H1 (cell line): ENCODE results near the gene PRCP. TPM values are rescaled to one million over a fixed set of nuclear protein-coding genes. Genes with fewer than 3 reads are reported as not detected.

ENCODE experiments used
- CTCF ChIA-PET: fragments of 300-600 bp; sonication (Branson Sonifier 250); formaldehyde crosslinking; loops from one replicate; lab custom pipeline; 2021; ENCODE audit not compliant: partially characterized antibody; lab: Charles Lee
- POLR2A ChIA-PET: fragments of 300-600 bp; sonication (Branson Sonifier 250); formaldehyde crosslinking; loops from one replicate; lab custom pipeline; 2021; ENCODE audit warnings: inconsistent platforms; ENCODE audit not compliant: partially characterized antibody; lab: Charles Lee
- DNase-seq, 2 experiments: peaks; one replicate each; pipeline versions ENCODE4 v3.0.0 to v3.0.0-alpha.2; 2010 to 2022; ENCODE audit warnings: low spot score in 2 of 2, low read depth in 1 of 2, mixed read lengths in 1 of 2
- FAIRE-seq: peaks from 2 replicates; lab custom pipeline; 2011; peaks lifted over from hg19 to GRCh38; lab: Jason Lieb, UNC
- H2AFZ ChIP-seq: 2 replicates; pipeline ENCODE4 v1.8.1; 2012; ENCODE audit warnings: low read length, inconsistent platforms
- H2AK5ac ChIP-seq: 2 replicates; pipeline ENCODE4 v1.6.1; 2013; ENCODE audit warnings: low read depth, low read length
- H2BK120ac ChIP-seq: replicated peaks from 2 replicates; pipeline ENCODE3; 2013; ENCODE audit warnings: low read depth, low read length, inconsistent platforms
- H2BK12ac ChIP-seq: 2 replicates; pipeline ENCODE4 v1.6.1; 2013; ENCODE audit warnings: low read depth, low read length
- H2BK15ac ChIP-seq: 2 replicates; pipeline ENCODE4 v1.6.1; 2013; ENCODE audit warnings: low read length
- H2BK20ac ChIP-seq: 2 replicates; pipeline ENCODE4 v1.6.1; 2013; ENCODE audit warnings: low read length
- H2BK5ac ChIP-seq: 2 replicates; pipeline ENCODE4 v1.6.1; 2013; ENCODE audit warnings: low read depth, low read length
- H3K14ac ChIP-seq: 2 replicates; pipeline ENCODE4 v1.6.1; 2013; ENCODE audit warnings: inconsistent platforms; ENCODE audit not compliant: insufficient read length
- H3K18ac ChIP-seq: 2 replicates; pipeline ENCODE4 v1.6.1; 2013; ENCODE audit warnings: low read length; ENCODE audit errors: extremely low read depth
- H3K23ac ChIP-seq: 2 replicates; pipeline ENCODE4 v1.6.1; 2013; ENCODE audit warnings: inconsistent platforms; ENCODE audit not compliant: insufficient read length
- H3K23me2 ChIP-seq: 2 replicates; pipeline ENCODE4 v1.6.1; 2013; ENCODE audit warnings: low read depth, low read length
- H3K27ac ChIP-seq: 2 replicates; pipeline ENCODE4 v1.6.1; 2011; ENCODE audit warnings: low read depth, low read length, inconsistent platforms
- H3K27me3 ChIP-seq, 4 experiments: replicated peaks in 1 of 4; 1 replicate in 1 of 4; 2 replicates in 3 of 4; pipeline versions ENCODE4 v1.6.1 to v1.8.1; 2011 to 2013; ENCODE audit warnings: low read length in 3 of 4, mild to moderate bottlenecking in 3 of 4, inconsistent platforms in 2 of 4, mixed read lengths in 2 of 4, moderate library complexity in 1 of 4; ENCODE audit not compliant: control insufficient read depth in 3 of 4, insufficient read depth in 3 of 4; ENCODE audit errors: extremely low read depth in 1 of 4
- H3K36me3 ChIP-seq, 4 experiments: 2 replicates each; pipeline versions ENCODE4 v1.6.1 to v1.8.1; 2011 to 2013; ENCODE audit warnings: mild to moderate bottlenecking in 4 of 4, low read length in 3 of 4, moderate library complexity in 2 of 4, control low read depth in 1 of 4, inconsistent platforms in 1 of 4; ENCODE audit not compliant: insufficient read depth in 4 of 4, control insufficient read depth in 2 of 4
- H3K4ac ChIP-seq: replicated peaks from 2 replicates; pipeline ENCODE3; 2013; ENCODE audit warnings: low read length, low read depth, mixed read lengths, inconsistent platforms; ENCODE audit not compliant: insufficient read length
- H3K4me1 ChIP-seq, 4 experiments: replicated peaks in 1 of 4; 1 replicate in 1 of 4; 2 replicates in 3 of 4; pipeline versions ENCODE4 v1.6.1 to v1.8.1; 2011 to 2013; ENCODE audit warnings: low read length in 3 of 4, inconsistent platforms in 2 of 4, mixed read lengths in 1 of 4; ENCODE audit not compliant: insufficient read depth in 4 of 4, control insufficient read depth in 3 of 4
- H3K4me2 ChIP-seq, 2 experiments: 2 replicates each; pipeline versions ENCODE4 v1.6.1 to v1.8.1; 2011 to 2013; ENCODE audit warnings: low read depth in 2 of 2, low read length in 2 of 2, control low read depth in 1 of 2, inconsistent platforms in 1 of 2, mild to moderate bottlenecking in 1 of 2; ENCODE audit not compliant: insufficient read depth in 1 of 2
- H3K4me3 ChIP-seq, 4 experiments: fragments of 200-600, 300-600 bp in 1 of 4; sonication (generic), shearing (Covaris generic), sonication (Bioruptor Twin) in 1 of 4; 2 replicates each; pipeline versions ENCODE4 v1.5.1 to v1.8.1; 2011 to 2016; ENCODE audit warnings: low read length in 4 of 4, low read depth in 3 of 4, control low read depth in 2 of 4, inconsistent platforms in 2 of 4, mild to moderate bottlenecking in 2 of 4, mixed read lengths in 1 of 4, moderate library complexity in 1 of 4; ENCODE audit not compliant: insufficient read depth in 2 of 4; ENCODE audit errors: extremely low read depth in 1 of 4
- H3K56ac ChIP-seq: replicated peaks from 2 replicates; pipeline ENCODE3; 2013; ENCODE audit warnings: low read depth, mild to moderate bottlenecking, mixed read lengths, low read length, inconsistent platforms; ENCODE audit not compliant: insufficient read length
- H3K79me1 ChIP-seq: 2 replicates; pipeline ENCODE4 v1.6.1; 2013; ENCODE audit warnings: low read depth, low read length, control low read depth
- H3K79me2 ChIP-seq, 2 experiments: 2 replicates each; pipeline versions ENCODE4 v1.6.1 to v1.8.1; 2012 to 2013; ENCODE audit warnings: low read length in 2 of 2, mild to moderate bottlenecking in 2 of 2, inconsistent platforms in 1 of 2; ENCODE audit not compliant: insufficient read depth in 2 of 2, control insufficient read depth in 1 of 2
- H3K9ac ChIP-seq, 4 experiments: replicated peaks in 1 of 4; 1 replicate in 1 of 4; 2 replicates in 3 of 4; pipeline versions ENCODE4 v1.6.1 to v1.8.1; 2011 to 2013; ENCODE audit warnings: low read depth in 3 of 4, low read length in 3 of 4, control low read depth in 2 of 4, mild to moderate bottlenecking in 2 of 4, moderate library complexity in 2 of 4, inconsistent platforms in 1 of 4; ENCODE audit errors: extremely low read depth in 1 of 4
- H3K9me3 ChIP-seq, 2 experiments: 2 replicates each; pipeline versions ENCODE4 v1.6.1 to v1.8.1; 2012 to 2013; ENCODE audit warnings: mild to moderate bottlenecking in 2 of 2, moderate library complexity in 2 of 2, control low read depth in 1 of 2, inconsistent platforms in 1 of 2, low read depth in 1 of 2, low read length in 1 of 2, mixed read lengths in 1 of 2; ENCODE audit not compliant: insufficient read depth in 2 of 2
- H4K20me1 ChIP-seq, 2 experiments: replicated peaks in 1 of 2; 2 replicates each; pipeline versions ENCODE3 to v1.8.1; 2011 to 2013; ENCODE audit warnings: inconsistent platforms in 2 of 2, low read length in 2 of 2, mild to moderate bottlenecking in 1 of 2; ENCODE audit not compliant: insufficient read depth in 2 of 2, control insufficient read depth in 1 of 2
- H4K5ac ChIP-seq: 2 replicates; pipeline ENCODE4 v1.6.1; 2013; ENCODE audit warnings: low read length, low read depth, mixed read lengths, inconsistent platforms; ENCODE audit not compliant: insufficient read length
- H4K8ac ChIP-seq: 2 replicates; pipeline ENCODE4 v1.8.0; 2013; ENCODE audit warnings: mild to moderate bottlenecking, moderate library complexity, low read length, inconsistent platforms; ENCODE audit not compliant: insufficient read depth; ENCODE audit errors: extremely low read depth
- H4K91ac ChIP-seq: replicated peaks from 2 replicates; pipeline ENCODE3; 2013; ENCODE audit warnings: low read length, mixed read lengths, inconsistent platforms; ENCODE audit not compliant: insufficient read length
- ATF2 ChIP-seq: IDR thresholded peaks from 2 replicates; pipeline ENCODE4 v1.6.1; 2012; ENCODE audit warnings: low read length, inconsistent platforms
- NRF1 ChIP-seq: IDR thresholded peaks from 2 replicates; pipeline ENCODE4 v1.6.1; 2011; ENCODE audit warnings: mild to moderate bottlenecking, low read depth, low read length, improper control_type of control experiment
- PHF8 ChIP-seq: fragments of 200-600 bp; sonication (generic); conservative IDR thresholded peaks from 2 replicates; pipeline ENCODE4 v1.7.1; 2012; ENCODE audit warnings: low read depth, mild to moderate bottlenecking, inconsistent platforms, low read length, moderate library complexity
- WGBS, 2 experiments: shearing (Covaris generic) in 1 of 2; methylation state at CpG; one replicate each; pipeline versions ENCODE4 v1.1.6 to v1.1.7; 2013 to 2015; ENCODE audit warnings: low lambda C conversion rate in 2 of 2, mixed read lengths in 2 of 2, inconsistent platforms in 1 of 2, low coverage in 1 of 2, missing lambda C conversion rate in 1 of 2; ENCODE audit not compliant: insufficient replicate concordance in 2 of 2, insufficient coverage in 1 of 2, insufficient read length in 1 of 2; ENCODE audit errors: extremely low coverage in 1 of 2, missing lambda C conversion rate in 1 of 2; 5-methylcytosine and 5-hydroxymethylcytosine counted together
- polyA plus RNA-seq, 7 experiments: library from polyadenylated mRNA; depleted of rRNA in 3 of 7; stranded (reverse) in 5 of 7; unstranded in 2 of 7; fragments of >200 nt in 5 of 7; fragments of 200-250 nt in 2 of 7; gene quantifications; 1 replicate in 5 of 7; 2 replicates in 1 of 7; 4 replicates in 1 of 7; pipeline versions ENCODE4 v1.2.1 to v1.2.3, GENCODE V29; 2011 to 2013; ENCODE audit warnings: missing spikeins in 2 of 7, mixed read lengths in 2 of 7
- total RNA-seq: library from RNA; stranded (reverse); fragmentation: NEBNext Ultra II Directional; extraction: Animal tissue kit (Norgen Biotek cat#: 25700); gene quantifications from 2 replicates; pipeline ENCODE4 v1.2.1, GENCODE V29; 2021

The PRCP gene
- total and polyA plus RNA-seq, 2 of the 8 experiments (the other 6 are each of a cell fraction or from before 2014, with no cell fraction given), result 63.8 to 84.4 TPM

DNA sequence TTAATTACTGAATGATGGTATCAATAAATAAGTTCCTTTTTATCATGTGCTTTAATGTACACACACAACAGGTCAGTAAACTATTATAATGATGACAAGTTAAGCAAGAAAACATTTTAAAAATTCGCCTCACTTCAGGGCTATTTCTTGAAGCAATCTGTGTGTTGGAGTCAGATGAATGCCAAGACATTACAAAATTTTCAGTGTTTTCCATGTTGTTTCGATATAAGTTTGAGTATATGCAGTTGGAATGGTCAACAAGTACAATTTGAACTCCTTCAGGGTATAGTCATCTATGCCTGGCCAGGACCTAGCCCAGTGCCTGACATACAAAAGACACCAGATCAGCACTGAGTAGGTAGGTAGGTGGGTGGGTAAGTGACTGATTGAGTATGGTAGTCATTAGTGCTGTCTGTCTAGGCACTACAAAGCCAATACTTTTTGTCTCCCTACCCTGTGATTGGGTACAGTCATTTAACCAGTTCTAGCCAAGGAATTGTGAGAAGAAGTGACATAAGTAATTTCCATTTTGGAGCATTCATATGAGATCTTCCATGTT is 7.5 kb downstream of the PRCP start:
- Histone ChIP-seq H4K5ac (no peak overlapping the region), H2BK120ac (no peak overlapping the region), H3K27me3 (no peaks in the 10 kb centered on the region), H3K56ac (no peak overlapping the region), H2BK12ac (no peak overlapping the region), H3K14ac (no peak overlapping the region), H3K4me2 (no peak overlapping the region), H3K23ac (no peak overlapping the region), H3K18ac (no peak overlapping the region), H3K23me2 (no peaks in the 10 kb centered on the region; the same call in 1 of the 2 replicates), H3K4ac (no peak overlapping the region), H3K36me3 (peaks cover 0 to 2% (median 0%) of the 10 kb centered on the region in 4 experiments; a peak in 2 of 8 replicates), H4K91ac (no peak overlapping the region), H3K4me1 (no peaks in the 10 kb centered on the region), H3K79me1 (no peaks in the 10 kb centered on the region), H3K9ac (no peak overlapping the region), H2AK5ac (no peak overlapping the region), H3K4me3 (no peak overlapping the region), H2BK5ac (no peak overlapping the region), H3K79me2 (peaks cover 0 to 14% of the 10 kb centered on the region in 2 experiments; a peak in 1 of 4 replicates), H3K9me3 (no peaks in the 10 kb centered on the region), H2BK15ac (no peak overlapping the region), H3K27ac (no peak overlapping the region), H4K8ac (no peak overlapping the region), H2AFZ (no peak overlapping the region), H4K20me1 (no peaks in the 10 kb centered on the region), H2BK20ac (no peak overlapping the region)
- 78% methylated on average over 2 of the region's 2 CpGs; no CpG with 5 or more reads in 1 of the 2 experiments for WGBS, 2 experiments
- FAIRE-seq, result no peak
- CTCF ChIA-PET, result interaction anchor here (0.6 to 1.9 kb wide), 4 partner anchors 9 to 627 kb away, joined by 3 to 7 read pairs (median 5); partner anchors contain the start of gene DDIAS
- POLR2A ChIA-PET, result no interaction called here
- DNase-seq, result no peak
- no peak for TF ChIP-seq PHF8
- no peak for TF ChIP-seq ATF2
- no peak for TF ChIP-seq NRF1
